ENCODE data around the gene SLC12A8.

The SLC12A8 gene

DNA sequence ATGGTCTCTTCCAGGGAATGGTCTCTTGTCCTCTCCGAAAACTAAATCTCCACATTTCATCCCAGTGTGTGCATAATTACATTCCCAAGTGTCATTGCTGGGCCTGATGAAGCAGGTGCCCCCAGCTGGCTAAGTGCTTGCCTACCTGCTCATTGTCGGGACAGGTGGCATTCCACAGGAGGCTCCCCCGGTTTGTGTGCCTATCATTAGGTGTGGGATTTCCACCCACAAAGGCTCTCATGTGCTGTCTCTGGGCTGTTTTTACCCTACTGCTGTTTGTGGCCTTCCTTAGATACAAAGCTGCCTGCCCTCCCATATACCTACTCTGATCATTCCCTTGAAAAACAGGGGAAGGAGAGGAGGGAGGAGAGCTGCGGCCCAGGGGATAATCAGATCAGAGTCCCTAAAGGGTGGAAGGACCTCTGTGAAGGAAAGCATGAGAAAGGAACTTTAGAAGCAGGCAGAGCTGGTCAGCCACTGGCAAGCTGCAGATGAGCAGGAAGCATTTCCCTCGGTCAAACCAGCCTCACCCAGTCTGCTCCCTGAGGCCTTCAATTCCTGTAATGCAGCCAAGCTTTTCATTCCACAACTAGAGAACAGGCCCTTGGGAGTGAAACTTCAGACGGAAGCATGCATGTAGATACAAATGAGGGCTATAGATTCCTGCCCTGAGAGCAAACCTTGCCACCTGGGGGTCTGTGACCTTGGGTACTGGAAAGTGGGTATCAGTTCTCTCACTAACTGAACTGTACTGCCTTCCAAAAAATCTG lies 96.1 kb downstream of the SLC12A8 start:
- H3K27me3 ChIP-seq (replicated peaks): no peaks in the 10 kb centered on the region
- no peak overlapping the region for H3K27ac ChIP-seq
- no peak for DNase-seq
- H3K36me3 ChIP-seq (replicated peaks): no peaks in the 10 kb centered on the region
- H3K4me3 ChIP-seq (ENCODE audit: low read depth, low read length): no peak overlapping the region
- no peak for TF ChIP-seq CTCF (IDR thresholded peaks at IDR 0.05; ENCODE audit: low read depth, low read length, missing control alignments)
- in situ Hi-C loops (cut with HindIII; ENCODE audit: low pct_ligation_motif_present, low sequenced_read_pairs): no loop called here

- Histone ChIP-seq H3K27ac (no peak overlapping the region), H3K4me3 (ENCODE audit: low read depth, low read length) (no peak overlapping the region), H3K27me3 (replicated peaks) (no peaks in the 10 kb centered on the region), H3K36me3 (replicated peaks) (no peaks in the 10 kb centered on the region)
- no peak for DNase-seq
- TF ChIP-seq CTCF (IDR thresholded peaks at IDR 0.05; ENCODE audit: low read depth, low read length, missing control alignments): no peak
- in situ Hi-C loops (cut with HindIII; ENCODE audit: low pct_ligation_motif_present, low sequenced_read_pairs): no loop called here
These were observed 96.9 kb downstream of the SLC12A8 start for GRCh38 chr3:125115640-125116039.

DNA sequence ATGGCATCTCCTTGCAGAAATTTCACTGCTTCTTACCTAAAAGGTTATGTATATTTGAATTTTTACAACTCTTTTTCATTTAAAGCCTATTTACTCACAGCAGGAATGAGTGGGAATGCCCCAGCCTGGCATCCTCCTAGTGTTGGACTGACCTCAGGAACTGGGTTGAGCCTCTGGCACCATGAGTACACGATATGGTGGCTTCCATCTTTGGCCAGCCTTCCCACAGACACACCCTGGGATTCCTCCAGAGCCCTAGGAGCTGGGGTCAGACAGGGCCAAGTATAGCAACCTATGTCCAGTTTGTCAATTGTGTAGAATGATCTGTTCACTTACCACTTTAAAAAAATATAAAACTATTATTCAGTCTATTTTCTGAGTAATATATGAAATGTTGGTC lies 99.6 kb downstream of the SLC12A8 start:
- DNase-seq: no peak
- Histone ChIP-seq H3K4me3 (ENCODE audit: low read depth, low read length) (no peak overlapping the region), H3K27ac (no peak overlapping the region), H3K36me3 (replicated peaks) (no peaks in the 10 kb centered on the region), H3K27me3 (replicated peaks) (no peaks in the 10 kb centered on the region)
- in situ Hi-C loops (cut with HindIII; ENCODE audit: low pct_ligation_motif_present, low sequenced_read_pairs): no loop called here
- no peak for TF ChIP-seq CTCF (IDR thresholded peaks at IDR 0.05; ENCODE audit: low read depth, low read length, missing control alignments)

DNA sequence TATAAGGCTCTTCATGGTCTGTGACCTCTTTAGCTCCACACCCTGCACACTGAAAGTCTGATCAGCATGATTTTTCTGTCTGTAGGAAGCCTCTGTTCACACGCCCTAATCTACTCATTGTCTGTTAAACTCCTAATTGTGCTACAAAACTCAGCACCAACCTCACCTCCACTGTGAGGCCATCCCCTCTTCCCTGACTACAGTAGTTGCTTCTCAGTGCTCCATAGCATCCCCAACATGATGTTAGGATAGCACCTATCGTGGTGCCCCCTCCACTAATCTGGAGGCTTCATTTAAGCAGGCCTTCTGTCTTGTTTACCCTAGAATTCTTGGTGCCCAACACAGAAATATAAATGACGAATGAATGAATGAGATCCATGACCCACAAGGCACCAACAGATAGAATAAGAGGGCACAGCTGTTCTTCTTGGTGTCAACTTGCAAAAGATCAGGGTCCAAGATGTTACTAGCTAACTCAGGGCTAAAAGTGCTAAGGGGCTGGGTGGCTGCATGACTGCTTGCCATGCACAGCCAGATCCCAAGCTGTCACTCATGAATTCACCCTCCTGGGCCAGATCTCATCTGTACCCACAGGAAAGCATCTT lies 101.6 kb downstream of the SLC12A8 start:
- H3K27me3 ChIP-seq (replicated peaks): no peaks in the 10 kb centered on the region
- no peaks in the 10 kb centered on the region for H3K36me3 ChIP-seq (replicated peaks)
- peak overlapping the region; percentile 74 for H3K27ac ChIP-seq
- no peak overlapping the region for H3K4me3 ChIP-seq (ENCODE audit: low read depth, low read length)
- in situ Hi-C loops (cut with HindIII; ENCODE audit: low pct_ligation_motif_present, low sequenced_read_pairs): no loop called here
- no peak for TF ChIP-seq CTCF (IDR thresholded peaks at IDR 0.05; ENCODE audit: low read depth, low read length, missing control alignments)
- DNase-seq: no peak

- no peaks in the 10 kb centered on the region for H3K36me3 ChIP-seq (replicated peaks)
- no peaks in the 10 kb centered on the region for H3K27me3 ChIP-seq (replicated peaks)
- H3K4me3 ChIP-seq (ENCODE audit: low read depth, low read length): no peak overlapping the region
- in situ Hi-C loops (cut with HindIII; ENCODE audit: low pct_ligation_motif_present, low sequenced_read_pairs): no loop called here
- peak; percentile 90 for DNase-seq
- no peak for TF ChIP-seq CTCF (IDR thresholded peaks at IDR 0.05; ENCODE audit: low read depth, low read length, missing control alignments)
- peak overlapping the region; percentile 74 for H3K27ac ChIP-seq
These were observed 102.3 kb downstream of the SLC12A8 start for GRCh38 chr3:125110016-125110875.
